ENCODE data around the gene ROM1.
A peak's percentile ranks its signal among the peaks of the same experiment; 100 is the strongest.
"Not testable (repeated sequence)": the region's sequence is repeated elsewhere in the genome, so short reads cannot be mapped to it uniquely, and the experiment has no call there.

Gene ROM1

GRCh38 chr11:62610814-62611704 is 2.0 kb upstream of the ROM1 start:
- FAIRE-seq: no peak

DNA sequence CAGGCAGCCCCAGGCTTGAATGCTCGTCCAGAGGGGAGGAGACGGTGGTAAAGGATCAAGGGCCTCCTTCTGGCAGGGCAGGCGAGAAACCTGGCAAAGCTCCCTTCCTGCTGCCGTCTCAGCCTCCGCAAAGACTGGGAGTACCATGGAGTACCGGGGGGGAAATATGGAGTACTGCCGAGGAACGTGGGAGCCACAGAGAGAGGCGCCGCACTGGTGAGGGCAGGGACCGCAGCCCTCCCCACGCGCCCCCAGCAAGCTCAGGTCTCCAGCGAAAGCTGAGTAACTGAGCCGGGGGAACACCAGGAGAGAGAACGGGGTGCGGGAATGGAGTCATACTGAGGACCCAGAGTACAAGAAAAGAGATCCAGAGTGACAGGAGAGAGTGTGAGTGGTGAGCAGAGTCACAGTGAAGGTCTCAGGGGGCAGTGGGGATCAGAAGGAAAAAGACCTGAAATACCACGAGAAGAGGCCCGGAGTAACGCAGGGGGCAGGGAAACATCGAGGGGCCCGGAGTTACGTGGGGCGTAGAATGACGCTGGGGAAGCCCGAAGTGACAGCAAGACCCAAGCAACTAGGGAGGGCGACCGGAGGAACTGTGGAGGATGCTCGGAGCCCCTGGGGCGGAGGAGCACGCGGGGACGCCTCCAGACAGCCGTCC is 1.2 kb upstream of the ROM1 start:
- FAIRE-seq: no peak

GRCh38 chr11:62613291-62613778 is 278 bp downstream of the ROM1 start:
- FAIRE-seq: no peak

- FAIRE-seq: no peak
These were observed 1.2 kb downstream of the ROM1 start for GRCh38 chr11:62614275-62614674.

DNA sequence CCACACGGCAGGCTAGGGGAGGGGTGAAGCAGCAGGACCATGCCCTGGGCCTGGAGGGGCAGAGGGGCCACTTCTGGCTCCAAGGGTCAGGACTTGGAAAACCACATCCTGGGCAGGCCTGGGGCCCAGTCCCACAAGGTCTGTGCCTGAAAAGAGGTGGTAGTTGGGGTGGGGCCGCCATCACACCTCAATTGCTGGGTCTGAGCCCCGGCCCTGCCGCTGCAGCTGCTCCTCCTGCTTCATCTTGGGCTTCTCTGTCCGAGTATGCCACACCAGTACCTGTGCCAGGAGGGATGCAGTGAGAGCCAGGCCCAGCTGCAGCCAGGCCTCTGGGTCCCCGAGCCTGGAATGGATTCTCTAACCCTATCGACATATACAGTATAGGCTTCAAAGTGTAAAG is 2.5 kb downstream of the ROM1 start:
- FAIRE-seq: no peak

- not testable (repeated sequence) for FAIRE-seq
These were observed 3.9 kb downstream of the ROM1 start for GRCh38 chr11:62616957-62617356.

GRCh38 chr11:62621027-62621566 is 8.0 kb downstream of the ROM1 start:
- no peak for FAIRE-seq

GRCh38 chr11:62621567-62622470 is 8.8 kb downstream of the ROM1 start, which contains the start of gene B3GAT3:
Gene B3GAT3, minus strand, starts transcription at chr11:62621986. Its CDS starts 39 bp downstream, at chr11:62621947.
- FAIRE-seq: peak; percentile 55

- FAIRE-seq: no peak
These were observed 9.5 kb downstream of the ROM1 start for GRCh38 chr11:62622476-62623089.

- FAIRE-seq: no peak
These were observed 14.7 kb downstream of the ROM1 start for GRCh38 chr11:62627713-62628112.

- FAIRE-seq: no peak
These were observed 19.4 kb downstream of the ROM1 start for GRCh38 chr11:62632492-62632891.

GRCh38 chr11:62644220-62644619 is 31.2 kb downstream of the ROM1 start:
- no peak for FAIRE-seq

DNA sequence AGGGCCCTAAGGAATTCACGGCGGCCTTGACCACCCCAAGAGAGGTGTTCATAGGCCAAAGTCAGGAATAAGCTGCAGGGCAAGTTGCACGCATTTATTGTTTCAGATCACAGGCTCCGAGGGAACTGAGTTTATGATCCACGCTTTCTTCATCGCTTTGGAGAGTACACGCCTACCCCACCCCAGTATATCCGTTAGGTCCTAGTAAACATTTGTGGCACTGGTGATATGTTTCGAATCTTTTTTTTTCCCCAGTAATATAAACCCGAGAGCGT is 32.6 kb downstream of the ROM1 start:
- FAIRE-seq: no peak

GRCh38 chr11:62645946-62646824 is 33.1 kb downstream of the ROM1 start, which contains the start of gene GANAB:
Gene GANAB, minus strand, starts transcription at chr11:62646613. Its CDS starts 14 bp downstream, at chr11:62646599.
- peak; percentile 95 for FAIRE-seq

GRCh38 chr11:62646825-62647608 is 34.0 kb downstream of the ROM1 start:
- FAIRE-seq: no peak

DNA sequence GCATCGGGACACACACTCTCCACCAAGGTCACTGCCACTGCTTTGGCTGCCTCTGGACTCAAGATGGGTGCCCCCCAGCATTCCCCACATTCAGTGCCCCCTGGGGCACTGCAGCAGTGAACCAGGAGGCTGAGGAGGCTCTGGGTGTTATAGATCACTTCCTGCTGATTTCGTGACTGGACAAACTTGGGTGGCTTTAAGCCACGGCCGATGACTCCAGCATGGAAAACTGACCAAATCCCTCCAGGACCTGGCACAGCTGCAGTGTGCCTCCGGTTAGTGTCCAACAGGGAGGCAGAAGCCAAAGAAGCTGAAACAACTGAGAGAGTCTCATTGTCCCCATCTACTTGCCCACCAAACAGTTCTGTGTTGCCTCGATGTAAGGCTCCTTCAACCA is 34.5 kb downstream of the ROM1 start:
- no peak for FAIRE-seq

GRCh38 chr11:62648185-62648966 is 35.3 kb downstream of the ROM1 start:
- FAIRE-seq: no peak

- no peak for FAIRE-seq
These were observed 35.9 kb downstream of the ROM1 start for GRCh38 chr11:62648967-62649364.

- no peak for FAIRE-seq
These were observed 36.4 kb downstream of the ROM1 start for GRCh38 chr11:62649486-62649885.

DNA sequence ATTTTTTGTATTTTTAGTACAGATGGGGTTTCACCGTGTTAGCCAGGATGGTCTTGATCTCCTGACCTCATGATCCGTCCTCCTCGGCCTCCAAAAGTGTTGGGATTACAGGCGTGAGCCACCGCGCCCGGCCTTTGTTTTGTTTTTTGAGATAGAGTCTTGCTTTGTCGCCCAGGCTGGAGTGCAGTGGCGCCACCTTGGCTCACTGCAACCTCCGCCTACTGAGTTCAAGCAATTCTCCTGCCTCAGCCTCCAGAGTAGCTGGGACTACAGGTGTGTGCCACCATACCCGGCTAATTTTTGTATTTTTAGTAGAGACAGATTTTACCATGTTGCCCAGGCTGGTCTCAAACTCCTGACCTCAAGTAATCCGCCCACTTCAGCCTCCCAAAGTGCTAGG is 37.2 kb downstream of the ROM1 start:
- not testable (repeated sequence) for FAIRE-seq
